HCT116 (cell line): ENCODE results near the gene VAV2. TPM values are rescaled to one million over a fixed set of nuclear protein-coding genes. Genes with fewer than 3 reads are reported as not detected.

Experiments used
- ATAC-seq: fragments of 200-7000 bp; cut with Tn5 transposase; 2 replicates; pipeline ENCODE4 v1.9.1; 2020; ENCODE audit warnings: mild to moderate bottlenecking, moderate library complexity
- BruUV-seq: library from RNA; stranded (reverse); fragments of 400-500 nt; replicated peaks from 2 replicates; lab custom pipeline; 2021; lab: Mats Ljungman, UMichigan
- CTCF ChIA-PET: fragments of 300-600 bp; sonication (Branson Sonifier 250); formaldehyde crosslinking; loops from one replicate; lab custom pipeline; 2021; ENCODE audit warnings: antibody characterized with exemption; lab: Charles Lee
- POLR2A ChIA-PET: fragments of 300-600, 350-600 bp; sonication (Branson Sonifier 250); formaldehyde crosslinking; loops from one replicate; lab custom pipeline; 2021; ENCODE audit warnings: antibody characterized with exemption; lab: Charles Lee
- RAD21 ChIA-PET, 2 experiments: fragments of 300-600 bp; sonication (Branson Sonifier 250); formaldehyde crosslinking; loops; one replicate each; lab custom pipeline; 2023; ENCODE audit warnings: low total read pairs in 2 of 2; ENCODE audit not compliant: uncharacterized antibody in 2 of 2, unreplicated experiment in 2 of 2, low non-redundant PET in 1 of 2; lab: Charles Lee
- DNase-seq: peaks from one replicate; pipeline ENCODE4 v3.0.0-alpha.2; 2010; ENCODE audit warnings: low read depth, low spot score
- H2AFZ ChIP-seq: fragments of 200-600 bp; shearing (Covaris generic), sonication (generic); 2 replicates; pipeline ENCODE4 v1.6.1; 2017; ENCODE audit warnings: low read depth, mixed run types, mixed read lengths, antibody characterized with exemption, low read length; ENCODE audit not compliant: poor library complexity, severe bottlenecking
- H3K27ac ChIP-seq: 2 replicates; pipeline ENCODE4 v1.5.1; 2012; ENCODE audit warnings: low read depth, low read length
- H3K27me3 ChIP-seq: fragments of 200-600 bp; sonication (generic); 2 replicates; pipeline ENCODE4 v1.6.1; 2016; ENCODE audit warnings: mixed run types, low read length, mixed read lengths; ENCODE audit not compliant: insufficient read depth
- H3K36me3 ChIP-seq, 2 experiments: fragments of 200-500 bp in 1 of 2; fragments of 200-600 bp in 1 of 2; sonication (Bioruptor generic) in 1 of 2; sonication (generic) in 1 of 2; 2 replicates each; pipeline versions ENCODE4 v1.5.1 to v1.6.1; 2014 to 2016; ENCODE audit warnings: low read length in 2 of 2, inconsistent platforms in 1 of 2, mixed read lengths in 1 of 2, mixed run types in 1 of 2; ENCODE audit not compliant: insufficient read depth in 2 of 2, control insufficient read depth in 1 of 2
- H3K4me1 ChIP-seq, 2 experiments: fragments of 200-600 bp in 1 of 2; sonication (generic) in 1 of 2; 2 replicates each; pipeline versions ENCODE4 v1.5.1 to v1.6.1; 2012 to 2017; ENCODE audit warnings: low read length in 2 of 2, inconsistent platforms in 1 of 2, mild to moderate bottlenecking in 1 of 2, mixed read lengths in 1 of 2, mixed run types in 1 of 2, moderate library complexity in 1 of 2; ENCODE audit not compliant: insufficient read depth in 2 of 2, control insufficient read depth in 1 of 2
- H3K4me2 ChIP-seq: fragments of 200-600 bp; sonication (generic); 2 replicates; pipeline ENCODE4 v1.6.1; 2017; ENCODE audit warnings: mixed run types, low read length, mixed read lengths
- H3K4me3 ChIP-seq, 2 experiments: fragments of 200-600 bp in 1 of 2; sonication (generic) in 1 of 2; replicated peaks in 1 of 2; 2 replicates each; pipeline ENCODE4 v1.5.1; 2011 to 2016; ENCODE audit warnings: low read length in 2 of 2, control low read depth in 1 of 2, low read depth in 1 of 2, mild to moderate bottlenecking in 1 of 2, mixed read lengths in 1 of 2, mixed run types in 1 of 2
- H3K79me2 ChIP-seq: fragments of 200-600 bp; sonication (generic); 2 replicates; pipeline ENCODE4 v1.6.1; 2017; ENCODE audit warnings: mild to moderate bottlenecking, mixed run types, low read length, moderate library complexity, mixed read lengths; ENCODE audit not compliant: insufficient read depth
- H3K9ac ChIP-seq: fragments of 200-600 bp; sonication (generic); 2 replicates; pipeline ENCODE4 v1.6.1; 2016; ENCODE audit warnings: low read length, mixed read lengths
- H3K9me2 ChIP-seq: fragments of 200-600 bp; sonication (generic), shearing (Covaris generic); 2 replicates; pipeline ENCODE4 v1.6.1; 2017; ENCODE audit warnings: mixed run types, mild to moderate bottlenecking, moderate library complexity; ENCODE audit not compliant: insufficient read depth
- H3K9me3 ChIP-seq, 2 experiments: fragments of 200-500 bp in 1 of 2; fragments of 200-600 bp in 1 of 2; sonication (Bioruptor generic) in 1 of 2; sonication (generic) in 1 of 2; 2 replicates each; pipeline ENCODE4 v1.6.1; 2014 to 2017; ENCODE audit warnings: low read length in 2 of 2, mixed read lengths in 2 of 2, inconsistent platforms in 1 of 2, low read depth in 1 of 2, mild to moderate bottlenecking in 1 of 2, mixed run types in 1 of 2, moderate library complexity in 1 of 2; ENCODE audit not compliant: control insufficient read depth in 1 of 2, insufficient read depth in 1 of 2
- H4K20me1 ChIP-seq: fragments of 200-600 bp; sonication (generic), shearing (Covaris generic); 2 replicates; pipeline ENCODE4 v1.6.1; 2017; ENCODE audit warnings: mixed run types, mild to moderate bottlenecking, moderate library complexity; ENCODE audit not compliant: insufficient read depth
- ATF3 ChIP-seq: IDR thresholded peaks from 2 replicates; pipeline ENCODE4 v1.6.1; 2012
- EGR1 ChIP-seq: IDR thresholded peaks from 2 replicates; pipeline ENCODE4 v1.6.1; 2012; ENCODE audit warnings: low read depth
- ELF1 ChIP-seq: IDR thresholded peaks from 2 replicates; pipeline ENCODE4 v1.6.1; 2012; ENCODE audit warnings: low read depth, borderline replicate concordance
- EZH2 ChIP-seq: fragments of 200-600 bp; sonication (generic); IDR thresholded peaks from 2 replicates; pipeline ENCODE4 v1.6.1; 2017; ENCODE audit warnings: antibody characterized with exemption, mixed run types
- EZH2phosphoT487 ChIP-seq: fragments of 200-600 bp; IDR thresholded peaks from 2 replicates; pipeline ENCODE4 v1.6.1; 2018; ENCODE audit warnings: antibody characterized with exemption, borderline replicate concordance
- JUND ChIP-seq: IDR thresholded peaks from 2 replicates; pipeline ENCODE4 v1.6.1; 2012
- SIN3A ChIP-seq: IDR thresholded peaks from 2 replicates; pipeline ENCODE4 v1.6.1; 2012; ENCODE audit warnings: low read depth
- SP1 ChIP-seq: IDR thresholded peaks from 2 replicates; pipeline ENCODE4 v1.6.1; 2012; ENCODE audit warnings: low read depth
- SRF ChIP-seq: IDR thresholded peaks from 2 replicates; pipeline ENCODE4 v1.6.1; 2012; ENCODE audit warnings: low read depth
- YY1 ChIP-seq: IDR thresholded peaks from 2 replicates; pipeline ENCODE4 v1.6.1; 2011; ENCODE audit warnings: low read length, low read depth, moderate library complexity, mild to moderate bottlenecking; ENCODE audit not compliant: insufficient replicate concordance; ENCODE audit errors: extremely low read depth
- ZBTB33 ChIP-seq: IDR thresholded peaks from 2 replicates; pipeline ENCODE4 v1.6.1; 2011; ENCODE audit warnings: mild to moderate bottlenecking, low read length, moderate library complexity; ENCODE audit not compliant: insufficient replicate concordance; ENCODE audit errors: extremely low read depth
- ZFX ChIP-seq: fragments of 450-650 bp; IDR thresholded peaks from 2 replicates; pipeline ENCODE4 v1.6.1; 2017
- ZNF274 ChIP-seq: fragments of 200-500 bp; sonication (Bioruptor generic); IDR thresholded peaks from 2 replicates; pipeline ENCODE4 v1.6.1; 2014; ENCODE audit warnings: mild to moderate bottlenecking, low read depth, low read length, inconsistent platforms
- intact Hi-C: fragments of 100-400 bp; cut with micrococcal nuclease; formaldehyde crosslinking; loops from 2 replicates; pipeline ENCODE4 v1.10.0; 2022
- total RNA-seq: library from RNA; stranded (reverse); gene quantifications from one replicate; pipeline ENCODE4 v1.2.1, GENCODE V29; 2021; ENCODE audit not compliant: unreplicated experiment

Gene VAV2
- total RNA-seq, 1 experiment from 2014 or later: 33.2 TPM

- Histone ChIP-seq H3K79me2 (no peaks in the 10 kb centered on the region), H3K9ac (no peak overlapping the region), H3K9me2 (no peaks in the 10 kb centered on the region), H2AFZ (no peak overlapping the region), H3K4me3 (no peak overlapping the region), H3K27ac (no peak overlapping the region), H3K4me1 (no peaks in the 10 kb centered on the region), H3K27me3 (no peaks in the 10 kb centered on the region), H3K4me2 (no peak overlapping the region), H3K36me3 (no peaks in the 10 kb centered on the region), H4K20me1 (no peaks in the 10 kb centered on the region), H3K9me3 (no peaks in the 10 kb centered on the region)
- ChIA-PET POLR2A (no interaction called here), CTCF (no interaction called here), RAD21 (no interaction called here)
- intact Hi-C loops: no loop called here
- no peak for DNase-seq
- no peak for TF ChIP-seq YY1
- TF ChIP-seq ELF1: no peak
- no peak for TF ChIP-seq EGR1
- TF ChIP-seq SP1: no peak
- no peak for TF ChIP-seq ZFX
- no peak for TF ChIP-seq SRF
- TF ChIP-seq ZNF274: no peak
- ATAC-seq: no peak
- no TSS peak for BruUV-seq
These were observed 192.4 kb downstream of the VAV2 start for GRCh38 chr9:133799716-133800115.

- no peak overlapping the region for H2AFZ ChIP-seq
- CTCF ChIA-PET: no interaction called here
- no peaks in the 10 kb centered on the region for H3K9me2 ChIP-seq
- no peaks in the 10 kb centered on the region for H4K20me1 ChIP-seq
- TF ChIP-seq SIN3A (no peak), ELF1 (no peak), JUND (no peak), ZBTB33 (no peak), ATF3 (no peak), EZH2 (no peak), EZH2phosphoT487 (no peak)
- TF ChIP-seq, all 23 proteins: peak for 0
- H3K4me2 ChIP-seq: no peak overlapping the region
- DNase-seq (no peak), ATAC-seq (no peak)
- BruUV-seq: no TSS peak
- no peaks in the 10 kb centered on the region for H3K79me2 ChIP-seq
- intact Hi-C loops: no loop called here
- no peak overlapping the region for H3K27ac ChIP-seq
- H3K9ac ChIP-seq: no peak overlapping the region
- no peaks in the 10 kb centered on the region for H3K4me1 ChIP-seq
- no peak overlapping the region for H3K4me3 ChIP-seq
- RAD21 ChIA-PET: no interaction called here
- H3K9me3 ChIP-seq: no peaks in the 10 kb centered on the region
- POLR2A ChIA-PET: no interaction called here
- H3K36me3 ChIP-seq: no peaks in the 10 kb centered on the region
- H3K27me3 ChIP-seq: no peaks in the 10 kb centered on the region
These were observed 193.0 kb downstream of the VAV2 start for GRCh38 chr9:133799106-133799505.
